NCI-H2227 (cell line): ENCODE data around the gene CUX1.
"Not testable (repeated sequence)": the region's sequence is repeated elsewhere in the genome, so short reads cannot be mapped to it uniquely, and the experiment has no call there.

ENCODE experiments used
- DNase-seq: peaks from one replicate; lab custom pipeline; 2025; ENCODE audit not compliant: unreplicated experiment; lab: John Stamatoyannopoulos, UW

CUX1 gene

DNA sequence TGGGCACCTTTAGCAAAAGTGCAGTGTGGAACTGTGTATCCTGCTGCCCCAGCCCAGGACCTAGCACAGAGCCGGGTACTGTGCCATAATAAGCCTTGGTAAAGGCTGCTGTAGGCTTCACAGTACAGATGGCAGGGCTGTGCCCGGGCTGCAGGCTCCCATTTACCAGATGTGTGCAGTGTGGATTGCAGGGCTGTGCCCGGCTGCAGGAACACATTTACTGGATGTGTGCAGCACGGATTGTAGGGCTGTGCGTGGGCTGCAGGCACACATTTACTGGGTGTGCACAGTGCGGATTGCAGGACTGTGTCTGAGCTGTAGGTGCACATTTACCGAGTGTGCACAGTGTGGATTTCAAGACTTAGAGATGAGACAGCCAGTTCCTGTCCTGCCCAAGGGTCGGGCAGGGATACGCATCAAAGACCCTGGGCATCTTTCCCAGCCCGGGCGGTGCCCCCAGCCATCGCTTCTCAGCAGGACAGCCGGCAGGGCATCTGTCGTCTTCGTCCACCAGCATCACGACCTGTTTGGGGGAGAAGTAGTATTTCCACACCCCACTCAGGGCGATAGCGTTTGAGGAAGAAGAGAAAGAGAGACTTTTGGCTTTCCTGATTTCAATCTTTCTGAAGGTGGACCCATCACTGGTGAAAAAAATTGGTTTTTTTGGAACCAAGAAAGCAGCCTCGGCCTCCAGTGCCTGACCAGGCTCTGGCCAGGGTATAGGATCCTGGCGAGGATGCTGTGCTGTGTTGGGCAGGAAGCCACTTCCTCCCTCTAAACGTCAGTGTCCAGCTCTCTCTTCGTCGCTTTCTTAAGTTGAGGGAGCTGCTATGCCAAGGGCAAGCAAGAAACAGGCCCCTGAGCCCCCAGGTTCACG is 180.8 kb downstream of the CUX1 start:
- DNase-seq = no peak

DNA sequence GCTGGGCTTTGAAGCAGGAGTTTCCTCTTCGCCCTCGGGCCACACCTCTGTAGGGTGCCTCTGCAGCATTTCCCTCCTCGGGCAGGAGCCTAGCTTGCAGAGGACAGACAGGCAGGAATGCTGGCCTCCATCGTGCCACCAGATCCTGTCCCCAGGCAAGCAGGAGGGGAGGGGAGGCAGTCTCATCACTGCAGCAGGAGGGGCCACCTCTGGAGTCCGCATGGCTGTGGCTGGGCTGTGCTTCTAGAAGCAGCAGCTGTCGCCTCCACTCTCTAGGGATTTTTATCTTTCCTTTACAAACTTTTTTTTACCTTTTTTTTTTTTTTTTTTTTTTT is 181.4 kb downstream of the CUX1 start:
- DNase-seq = no peak

DNA sequence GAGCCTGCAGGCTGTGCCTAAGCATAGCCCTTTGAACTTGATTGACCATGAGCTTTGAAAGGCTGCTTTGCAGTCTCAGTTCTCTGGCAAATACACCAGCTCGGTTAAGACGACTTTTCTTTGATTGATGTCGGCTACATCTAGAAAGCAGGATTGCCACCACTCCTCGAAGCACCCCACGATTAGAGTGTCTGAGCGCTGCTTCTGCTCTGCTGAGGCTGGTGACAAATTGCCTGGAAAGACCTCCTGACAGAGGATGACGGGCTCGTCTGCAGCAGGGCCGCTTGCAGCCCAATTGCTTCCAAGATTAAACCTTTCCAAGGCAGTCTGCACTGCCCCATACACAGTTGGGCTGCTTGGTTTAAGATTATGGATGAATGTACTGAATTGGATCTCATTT is 182.0 kb downstream of the CUX1 start:
- DNase-seq = peak; percentile 19

DNA sequence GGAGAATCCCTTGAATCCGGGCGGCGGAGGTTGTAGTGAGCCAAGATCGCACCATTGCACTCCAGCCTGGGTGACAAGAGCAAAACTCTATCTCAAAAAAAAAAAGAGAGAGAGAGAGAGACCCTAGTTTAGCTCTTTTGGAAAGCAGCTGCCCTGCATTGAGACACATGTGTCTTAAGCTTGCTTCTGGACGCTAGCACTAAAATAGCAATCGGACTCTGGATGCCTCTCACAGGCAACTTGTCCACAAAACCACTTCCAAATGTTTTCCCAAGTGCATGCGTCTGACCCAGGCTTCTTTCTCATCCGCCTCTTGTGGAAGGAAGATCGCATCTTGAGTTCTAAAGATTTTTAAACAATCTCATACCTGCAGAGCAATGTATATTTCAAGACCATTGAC is 182.7 kb downstream of the CUX1 start:
- DNase-seq = no peak

DNA sequence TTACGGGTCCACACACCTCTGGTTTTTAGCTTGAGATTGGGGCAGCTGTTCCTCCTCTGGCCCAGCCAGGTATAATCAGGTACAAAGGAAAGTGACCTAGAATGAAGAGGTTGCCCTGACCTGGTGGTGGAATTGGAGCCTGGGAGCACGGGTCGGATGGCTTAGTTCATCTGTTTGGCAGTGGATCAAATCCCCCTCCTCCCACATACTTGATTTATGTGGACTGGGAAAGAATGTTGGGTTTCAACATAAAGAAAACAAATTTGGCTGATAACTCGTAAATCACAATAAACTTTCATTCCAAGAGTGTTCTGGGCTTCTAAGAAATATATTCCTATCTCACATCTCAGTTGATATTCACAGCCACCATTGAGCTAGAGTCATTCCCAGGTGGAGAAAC is 186.8 kb downstream of the CUX1 start:
- no peak for DNase-seq

DNA sequence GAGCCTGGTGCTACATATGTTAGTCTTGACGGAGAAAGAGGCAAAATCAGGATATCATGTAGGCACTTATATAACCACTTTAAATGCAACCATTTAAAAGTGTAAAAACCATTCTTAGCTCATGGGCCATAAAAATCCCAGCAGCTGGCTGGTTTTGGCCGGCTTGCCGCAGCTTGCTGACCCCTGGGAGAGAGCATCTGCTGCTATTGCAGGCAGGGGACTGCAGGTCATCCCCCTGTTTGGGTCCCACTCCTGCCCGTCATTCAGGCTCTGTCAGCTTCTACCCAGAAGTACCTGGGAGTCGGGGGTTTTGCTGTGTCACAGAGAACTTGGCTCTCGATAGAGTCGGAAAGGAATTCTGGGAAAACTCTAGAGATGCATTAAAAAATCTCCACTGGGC is 187.4 kb downstream of the CUX1 start:
- DNase-seq = no peak

DNA sequence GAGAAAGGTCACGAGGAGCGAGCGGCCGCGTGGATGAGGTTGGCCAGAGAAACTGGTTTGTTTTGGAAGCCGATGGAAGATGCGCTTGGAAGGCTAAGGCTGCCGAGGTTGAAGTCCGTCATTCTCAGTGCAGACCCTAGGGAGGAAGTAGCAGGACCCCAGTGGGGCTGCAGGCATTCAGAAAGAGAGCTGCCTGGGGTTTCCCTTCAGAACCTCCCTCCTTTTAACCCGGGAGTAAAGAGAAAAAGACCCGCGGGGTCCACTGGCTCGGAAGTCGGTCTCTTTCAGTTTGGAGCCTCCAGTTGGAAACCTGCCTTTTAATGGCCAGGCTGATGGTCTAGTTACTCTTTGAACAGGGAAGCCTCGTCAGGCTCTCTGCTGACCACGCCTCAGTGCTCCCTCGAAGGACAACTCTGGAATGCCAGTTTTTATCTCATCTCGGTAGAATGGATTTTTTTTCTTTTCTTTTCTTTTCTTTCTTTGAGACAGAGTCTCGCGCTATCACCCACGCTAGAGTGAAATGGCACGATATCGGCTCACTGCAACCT is 188.6 kb downstream of the CUX1 start:
- DNase-seq = no peak

DNA sequence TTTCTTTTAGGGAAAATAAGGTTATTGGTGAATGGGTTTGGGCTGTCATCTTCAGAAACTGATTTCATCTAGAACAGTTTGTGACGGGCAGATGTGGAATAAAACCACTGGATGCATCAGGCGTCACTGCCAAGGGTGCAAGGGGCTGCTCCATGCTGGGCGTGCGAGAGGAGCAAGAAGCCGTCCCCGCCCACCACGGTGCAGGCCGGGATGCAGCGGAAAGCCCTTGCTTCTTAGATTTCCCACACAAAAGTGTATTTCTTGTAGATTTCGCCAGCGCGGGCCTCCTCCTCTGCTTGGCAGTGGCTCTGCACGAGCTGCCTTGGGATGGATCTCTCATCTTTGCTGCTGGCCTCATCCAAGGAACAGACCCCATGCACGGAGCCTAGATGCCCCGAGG is 189.3 kb downstream of the CUX1 start:
- DNase-seq = no peak

DNA sequence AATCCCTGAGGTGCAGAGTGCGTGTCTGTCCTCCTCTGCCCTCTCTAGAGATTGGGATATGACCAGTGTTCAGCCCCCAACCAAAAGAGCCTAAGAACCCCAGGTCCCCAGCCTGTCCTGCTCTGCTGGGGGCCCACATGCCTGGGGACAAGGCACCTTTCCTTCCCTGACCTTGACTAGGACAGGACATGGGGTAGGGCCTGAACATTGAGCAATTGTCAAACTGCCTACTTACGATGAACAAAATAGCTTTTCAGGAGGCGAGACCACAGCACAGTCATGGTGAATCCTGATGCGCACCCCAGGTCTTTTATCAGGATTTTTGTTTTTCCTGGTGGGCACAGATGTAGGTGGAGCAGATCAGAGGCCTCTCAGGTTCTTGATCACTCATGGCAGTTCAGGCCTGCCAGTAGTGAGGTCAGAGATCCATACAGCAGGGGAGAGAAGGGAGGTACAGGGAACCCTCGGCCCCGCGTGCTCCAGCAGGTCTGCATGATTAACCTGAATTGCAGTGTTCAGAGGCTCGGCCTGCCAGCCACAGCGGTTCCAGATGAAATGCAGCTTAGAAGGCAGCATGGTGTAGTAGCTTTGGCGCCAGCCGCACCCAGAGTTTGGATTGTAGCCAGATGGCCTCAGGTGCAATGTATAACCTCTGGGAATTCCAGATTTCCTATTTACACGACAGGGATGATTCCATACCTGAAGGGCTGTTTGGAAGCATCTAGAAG is 191.3 kb downstream of the CUX1 start:
- DNase-seq = peak; percentile 46

DNA sequence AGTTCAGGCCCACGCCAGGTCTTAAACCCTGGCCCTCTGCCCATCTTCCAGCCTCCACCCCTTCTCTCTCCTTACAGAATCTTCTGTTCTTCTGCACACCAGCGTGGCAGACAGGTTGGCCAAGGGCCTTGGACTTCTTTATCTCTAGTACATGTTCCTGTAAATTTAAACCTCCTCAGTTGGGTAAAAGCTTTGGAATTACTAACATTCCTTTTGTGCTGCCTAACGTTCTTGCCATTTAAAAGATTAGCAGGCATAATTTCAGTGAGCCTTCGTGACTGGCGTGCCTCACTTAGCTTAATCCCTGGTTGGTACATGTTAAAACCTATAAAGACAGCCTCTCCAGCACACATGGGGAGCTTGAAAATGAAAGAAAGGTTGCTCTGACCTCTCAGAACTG is 192.2 kb downstream of the CUX1 start:
- DNase-seq = no peak

DNA sequence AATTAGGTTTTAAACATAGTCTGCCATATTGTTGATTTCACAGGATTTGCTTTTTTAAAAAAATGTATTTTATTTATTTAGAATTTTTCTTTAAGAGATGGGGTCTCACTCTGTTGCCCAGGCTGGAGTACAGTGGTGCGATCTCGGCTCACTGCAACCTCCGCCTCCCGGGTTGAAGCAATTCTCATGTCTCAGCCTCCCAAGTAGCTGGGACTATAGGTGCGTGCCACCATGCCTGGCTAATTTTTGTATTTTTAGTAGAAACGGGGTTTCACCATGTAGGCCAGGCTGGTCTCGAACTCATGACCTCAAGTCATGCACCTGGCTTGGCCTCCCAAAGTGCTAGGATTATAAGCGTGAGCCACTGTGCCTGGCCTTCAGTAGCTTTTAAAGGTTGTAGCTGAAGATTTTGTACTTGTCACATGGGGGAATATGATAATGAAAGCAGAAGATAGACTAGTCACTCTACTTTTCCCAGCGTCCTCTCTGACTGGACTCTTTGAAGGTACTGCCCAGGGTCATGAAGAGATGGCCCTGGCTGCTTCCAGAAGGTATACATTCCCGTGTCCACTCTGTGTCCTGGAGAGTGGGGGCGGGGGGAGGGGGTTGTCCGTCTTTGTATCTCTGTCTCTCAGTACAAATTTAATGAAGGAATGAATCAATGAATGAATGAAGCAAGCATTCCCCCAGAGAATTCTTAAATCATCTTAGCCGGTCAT is 194.8 kb downstream of the CUX1 start:
- not testable (repeated sequence) for DNase-seq

DNA sequence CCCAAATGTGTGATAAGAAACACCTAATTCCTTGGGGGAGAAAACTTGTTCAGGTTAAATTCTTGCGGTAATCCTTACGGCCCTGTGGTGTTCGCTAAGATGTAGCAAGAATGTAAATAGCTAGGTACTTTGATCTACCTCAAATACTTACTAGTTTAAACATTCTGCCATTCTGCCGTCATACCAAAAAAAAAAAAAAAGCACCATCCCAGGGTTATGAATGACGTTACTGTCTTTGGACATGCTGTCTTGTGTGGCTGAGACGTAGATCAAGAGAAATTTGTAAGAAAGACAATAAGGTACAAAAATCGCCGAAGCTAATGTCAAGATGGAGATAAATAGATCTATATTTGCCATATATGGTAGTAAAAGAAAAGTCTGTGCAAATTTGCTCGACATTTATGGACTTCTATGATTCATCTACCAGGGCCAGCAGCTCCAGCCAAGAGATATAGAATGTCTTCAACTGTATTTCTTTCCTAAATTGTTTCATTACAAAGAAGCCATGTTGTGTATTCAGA is 195.6 kb downstream of the CUX1 start:
- no peak for DNase-seq

DNA sequence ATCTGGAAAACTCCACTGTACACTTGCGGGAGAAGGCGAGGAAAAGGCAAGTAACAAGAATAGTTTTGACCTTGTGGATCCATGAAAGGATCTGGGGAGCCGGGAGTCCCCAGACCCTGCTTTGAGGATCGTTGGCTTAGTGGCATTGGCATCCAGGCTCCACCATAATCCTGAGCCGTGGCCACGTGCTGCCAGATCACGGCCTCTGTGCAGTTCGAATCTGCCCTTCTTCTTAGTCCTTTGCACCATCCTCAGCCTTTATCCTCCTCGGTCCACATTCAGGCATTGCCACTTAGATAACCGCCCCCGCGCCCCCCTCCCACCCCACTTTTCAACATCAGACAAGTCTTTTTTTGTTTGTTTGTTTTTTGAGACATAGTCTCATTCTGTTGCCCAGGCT is 201.4 kb downstream of the CUX1 start:
- no peak for DNase-seq

DNA sequence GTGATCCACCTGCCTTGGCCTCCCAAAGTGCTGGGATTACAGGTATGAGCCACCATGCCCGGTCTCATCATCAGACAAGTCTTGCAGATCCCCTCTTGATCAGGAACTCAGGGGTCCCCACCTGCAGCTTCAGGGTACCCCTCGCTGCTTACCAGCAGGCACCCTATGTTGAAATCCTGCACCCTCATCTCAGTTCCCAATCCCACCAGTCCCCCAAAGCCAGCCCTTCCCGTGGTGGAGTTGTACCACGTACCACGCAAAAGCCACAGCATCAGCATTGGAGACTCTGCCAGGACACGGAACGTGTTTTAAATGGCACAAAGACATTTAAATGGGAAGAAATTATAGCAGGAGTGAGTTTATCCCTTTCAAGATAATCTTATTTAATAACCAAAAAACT is 202.0 kb downstream of the CUX1 start:
- peak; percentile 39 for DNase-seq

DNA sequence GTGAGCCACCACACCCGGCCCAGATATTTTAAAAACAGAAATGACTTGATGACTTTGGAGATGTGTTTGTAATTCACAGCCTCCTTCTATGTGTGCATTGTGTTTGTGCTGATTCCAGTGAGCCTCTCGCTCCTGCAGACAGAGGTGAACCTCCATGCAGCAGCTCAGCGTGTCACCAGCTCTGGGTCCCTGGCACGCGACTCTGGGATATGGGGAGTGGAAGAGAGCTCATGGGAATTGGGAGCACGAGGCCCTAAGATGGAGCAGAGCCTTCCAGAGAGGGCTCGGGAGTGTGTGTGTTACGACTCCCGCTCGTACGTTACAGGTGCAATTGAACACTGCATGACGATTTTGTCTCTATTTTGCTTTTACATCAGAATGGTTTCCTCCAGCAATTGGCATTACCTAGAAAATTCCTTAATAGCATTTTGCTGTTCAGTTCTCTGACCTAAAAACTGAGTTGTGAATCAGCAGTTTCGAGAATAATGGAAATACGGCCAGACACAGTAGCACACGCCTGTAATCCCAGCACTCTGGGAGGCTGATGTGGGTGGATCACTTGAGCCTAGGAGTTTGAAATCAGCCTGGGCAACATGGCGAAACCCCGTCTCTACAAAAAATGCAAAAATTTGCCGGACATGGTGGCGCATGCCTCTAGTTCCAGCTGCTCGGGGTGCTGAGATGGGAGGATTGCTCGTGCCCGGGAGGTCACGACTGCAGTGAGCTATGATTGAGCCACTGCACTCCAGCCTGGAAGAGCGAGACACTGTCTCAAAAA is 204.6 kb downstream of the CUX1 start:
- DNase-seq = no peak

DNA sequence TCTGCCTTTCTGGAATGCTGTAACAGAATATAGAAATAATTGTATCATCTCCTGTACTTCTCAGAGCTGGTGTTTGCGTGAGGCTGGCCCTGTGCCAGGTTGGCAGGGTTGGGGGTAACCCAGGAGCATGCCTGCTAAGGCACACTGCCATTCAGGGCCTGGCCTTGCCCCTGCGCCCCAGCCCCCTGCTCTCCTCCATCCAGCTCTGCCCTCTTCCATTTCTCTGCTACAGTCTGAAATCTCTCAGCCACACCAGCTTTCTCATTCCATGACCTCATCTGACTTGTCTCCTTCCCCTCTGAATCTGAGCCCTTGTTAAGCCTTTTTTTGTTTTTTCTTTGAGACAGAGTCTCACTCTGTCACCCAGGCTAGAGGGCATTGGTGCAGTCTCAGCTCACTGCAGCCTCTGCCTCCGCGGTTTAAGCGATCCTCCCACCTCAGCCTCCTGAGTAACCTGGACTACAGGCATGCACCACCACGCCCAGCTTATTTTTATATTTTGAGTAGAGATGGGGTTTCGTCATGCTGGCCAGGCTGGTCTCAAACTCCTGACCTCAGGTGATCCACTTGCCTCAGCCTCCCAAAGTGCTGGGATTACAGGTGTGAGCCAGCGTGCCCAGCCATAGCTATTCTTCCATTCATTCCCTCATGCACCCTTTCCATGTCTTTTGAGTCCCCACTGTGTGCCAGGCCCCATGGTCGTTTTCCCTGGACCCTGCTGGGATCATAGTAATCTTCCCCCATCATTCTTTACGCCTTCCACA is 206.8 kb downstream of the CUX1 start:
- no peak for DNase-seq

DNA sequence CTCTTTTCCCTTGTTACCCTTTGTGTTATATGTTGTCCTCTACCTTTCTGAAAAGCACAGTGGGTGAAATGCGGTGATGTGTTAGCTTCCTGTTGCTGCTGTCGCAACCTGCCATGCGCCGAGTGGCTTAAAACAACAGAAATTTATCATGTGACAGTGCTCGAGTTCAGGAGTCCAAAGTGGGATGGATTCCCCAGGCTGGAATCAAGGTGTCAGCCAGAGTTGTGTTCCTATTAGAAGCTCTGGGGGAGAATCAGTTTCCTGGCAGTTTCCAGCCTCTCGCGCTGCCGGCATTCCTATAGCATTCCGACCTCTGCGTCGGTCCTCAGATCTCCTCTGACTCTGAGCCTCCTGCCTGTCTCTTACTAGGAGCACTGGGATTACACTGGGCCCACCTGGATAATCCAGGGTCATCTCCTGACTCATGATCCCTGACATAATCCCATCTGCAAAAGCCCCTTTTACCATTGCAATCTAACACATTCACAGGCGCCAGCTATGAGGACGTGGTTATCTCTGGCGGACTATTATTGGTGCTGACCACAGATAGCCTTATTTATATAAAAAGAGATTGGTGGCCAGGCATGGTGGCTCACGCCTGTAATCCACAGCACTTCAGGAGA is 207.5 kb downstream of the CUX1 start:
- DNase-seq = no peak

DNA sequence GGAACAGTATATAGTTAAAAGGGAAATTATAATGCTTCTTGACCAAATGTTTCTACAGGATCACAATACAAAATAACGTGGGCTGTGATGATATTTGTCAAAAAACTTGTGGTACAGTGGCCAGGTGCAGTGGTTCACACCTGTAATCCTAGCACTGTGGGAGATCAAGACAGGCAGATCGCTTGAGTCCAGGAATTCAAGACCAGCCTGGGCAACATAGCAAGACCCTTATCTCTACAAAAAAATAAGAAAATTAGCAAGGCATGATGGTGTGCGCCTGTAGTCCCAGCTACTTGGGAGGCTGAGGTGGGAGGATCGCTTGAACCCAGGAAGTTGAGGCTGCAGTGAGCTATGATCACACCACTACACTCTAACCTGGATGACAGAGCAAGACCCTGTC is 208.4 kb downstream of the CUX1 start:
- not testable (repeated sequence) for DNase-seq

DNA sequence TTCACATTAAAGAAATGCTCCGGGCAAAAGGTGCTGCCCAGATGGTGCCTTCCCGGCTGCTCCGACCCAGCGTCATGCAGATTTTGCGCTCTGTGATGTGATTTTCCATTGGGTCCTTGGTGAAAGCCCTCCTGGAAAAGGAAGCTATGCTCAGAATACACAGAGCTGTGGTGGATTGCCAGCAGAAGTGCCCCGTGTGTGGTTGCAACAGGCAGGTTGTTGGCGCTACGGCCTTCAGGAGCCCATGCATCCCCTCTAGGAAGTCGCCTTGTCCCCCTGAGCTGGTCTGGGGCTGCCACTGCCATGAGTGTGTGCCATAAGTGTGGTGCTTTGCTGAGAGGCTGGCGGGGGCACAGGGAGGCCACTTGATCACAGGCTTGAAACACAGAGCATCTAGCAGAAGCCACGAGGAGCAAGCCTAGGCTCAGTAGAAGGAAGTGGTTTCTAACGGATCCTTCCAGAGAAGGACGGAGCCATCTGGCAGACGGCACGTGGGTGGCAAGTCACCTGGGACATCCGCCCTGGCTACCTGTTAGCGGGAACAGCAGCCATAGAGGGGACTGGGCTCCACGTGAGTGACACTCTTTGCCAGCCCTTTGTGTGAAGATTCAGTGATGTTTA is 210.9 kb downstream of the CUX1 start:
- peak; percentile 34 for DNase-seq
